Trophoblast cell (in vitro differentiated cells and primary cell): Measurements from ENCODE around the gene LAMB1.
A peak's percentile ranks its signal among the peaks of the same experiment; 100 is the strongest.

ENCODE experiments used
- DNase-seq, 2 donors: peaks; one replicate each; pipeline ENCODE4 v3.0.0-alpha.2; 2016
- H2AFZ ChIP-seq: 2 replicates; pipeline ENCODE4 v1.6.1; 2013; ENCODE audit warnings: low read length, moderate library complexity, mild to moderate bottlenecking; ENCODE audit not compliant: insufficient read depth, poor library complexity
- H2AK5ac ChIP-seq: 2 replicates; pipeline ENCODE4 v1.6.1; 2013; ENCODE audit warnings: mild to moderate bottlenecking, low read length
- H2BK120ac ChIP-seq: 2 replicates; pipeline ENCODE4 v1.6.1; 2013; ENCODE audit warnings: low read length, mild to moderate bottlenecking, moderate library complexity; ENCODE audit not compliant: insufficient read depth, poor library complexity
- H2BK12ac ChIP-seq: 2 replicates; pipeline ENCODE4 v1.6.1; 2013; ENCODE audit warnings: mild to moderate bottlenecking, low read length, moderate library complexity
- H2BK5ac ChIP-seq: 2 replicates; pipeline ENCODE4 v1.6.1; 2013; ENCODE audit warnings: low read length, low read depth, moderate library complexity, mild to moderate bottlenecking; ENCODE audit not compliant: poor library complexity
- H3K14ac ChIP-seq: 2 replicates; pipeline ENCODE4 v1.6.1; 2013; ENCODE audit warnings: mild to moderate bottlenecking, low read length
- H3K18ac ChIP-seq: 2 replicates; pipeline ENCODE4 v1.6.1; 2013; ENCODE audit warnings: mild to moderate bottlenecking, low read length
- H3K23ac ChIP-seq: 2 replicates; pipeline ENCODE4 v1.6.1; 2013; ENCODE audit warnings: low read length
- H3K27ac ChIP-seq: 2 replicates; pipeline ENCODE4 v1.5.1; 2013; ENCODE audit warnings: low read depth, mild to moderate bottlenecking, inconsistent platforms, low read length, moderate library complexity
- H3K27me3 ChIP-seq: 2 replicates; pipeline ENCODE4 v1.6.1; 2013; ENCODE audit warnings: inconsistent platforms, mild to moderate bottlenecking, low read length, moderate library complexity; ENCODE audit not compliant: insufficient read depth
- H3K36me3 ChIP-seq, 2 experiments: 1 replicate in 1 of 2; 2 replicates in 1 of 2; pipeline ENCODE4 v1.6.1; 2013; ENCODE audit warnings: low read length in 2 of 2, mild to moderate bottlenecking in 2 of 2, moderate library complexity in 1 of 2; ENCODE audit not compliant: insufficient read depth in 2 of 2, control insufficient read depth in 1 of 2
- H3K4ac ChIP-seq: 2 replicates; pipeline ENCODE4 v1.6.1; 2013; ENCODE audit warnings: low read depth, mild to moderate bottlenecking, low read length, moderate library complexity
- H3K4me1 ChIP-seq, 2 experiments: 1 replicate in 1 of 2; 2 replicates in 1 of 2; pipeline ENCODE4 v1.6.1; 2013; ENCODE audit warnings: low read length in 2 of 2, mild to moderate bottlenecking in 2 of 2, moderate library complexity in 1 of 2; ENCODE audit not compliant: insufficient read depth in 2 of 2, control insufficient read depth in 1 of 2
- H3K4me2 ChIP-seq: 2 replicates; pipeline ENCODE4 v1.6.1; 2013; ENCODE audit warnings: inconsistent platforms, mild to moderate bottlenecking, low read length, moderate library complexity
- H3K4me3 ChIP-seq: 2 replicates; pipeline ENCODE4 v1.5.1; 2013; ENCODE audit warnings: mild to moderate bottlenecking, low read depth, low read length, inconsistent platforms
- H3K79me1 ChIP-seq: one replicate; pipeline ENCODE4 v1.6.1; 2013; ENCODE audit warnings: low read length
- H3K79me2 ChIP-seq: 2 replicates; pipeline ENCODE4 v1.6.1; 2013; ENCODE audit warnings: low read length, mild to moderate bottlenecking; ENCODE audit not compliant: control insufficient read depth, insufficient read depth, poor library complexity
- H3K9ac ChIP-seq: 2 replicates; pipeline ENCODE4 v1.6.1; 2013; ENCODE audit warnings: mild to moderate bottlenecking, low read length
- H3K9me3 ChIP-seq: 2 replicates; pipeline ENCODE4 v1.6.1; 2013; ENCODE audit warnings: low read depth, mild to moderate bottlenecking, control low read depth, inconsistent platforms, low read length; ENCODE audit not compliant: insufficient read depth
- H4K12ac ChIP-seq: 2 replicates; pipeline ENCODE4 v1.6.1; 2013; ENCODE audit warnings: low read depth, mild to moderate bottlenecking, low read length, moderate library complexity
- H4K8ac ChIP-seq: 2 replicates; pipeline ENCODE4 v1.6.1; 2013; ENCODE audit warnings: low read depth, mild to moderate bottlenecking, low read length, moderate library complexity
- H4K91ac ChIP-seq: one replicate; pipeline ENCODE4 v1.6.1; 2013; ENCODE audit warnings: low read depth, mild to moderate bottlenecking, low read length, moderate library complexity
- WGBS: extraction: QIAGEN DNeasy Blood & Tissue Kit; methylation state at CpG from one replicate; pipeline ENCODE4 v1.1.7; 2013; ENCODE audit warnings: missing lambda C conversion rate; ENCODE audit not compliant: insufficient read length, insufficient coverage; ENCODE audit errors: extremely low coverage; 5-methylcytosine and 5-hydroxymethylcytosine counted together

The LAMB1 gene

DNA sequence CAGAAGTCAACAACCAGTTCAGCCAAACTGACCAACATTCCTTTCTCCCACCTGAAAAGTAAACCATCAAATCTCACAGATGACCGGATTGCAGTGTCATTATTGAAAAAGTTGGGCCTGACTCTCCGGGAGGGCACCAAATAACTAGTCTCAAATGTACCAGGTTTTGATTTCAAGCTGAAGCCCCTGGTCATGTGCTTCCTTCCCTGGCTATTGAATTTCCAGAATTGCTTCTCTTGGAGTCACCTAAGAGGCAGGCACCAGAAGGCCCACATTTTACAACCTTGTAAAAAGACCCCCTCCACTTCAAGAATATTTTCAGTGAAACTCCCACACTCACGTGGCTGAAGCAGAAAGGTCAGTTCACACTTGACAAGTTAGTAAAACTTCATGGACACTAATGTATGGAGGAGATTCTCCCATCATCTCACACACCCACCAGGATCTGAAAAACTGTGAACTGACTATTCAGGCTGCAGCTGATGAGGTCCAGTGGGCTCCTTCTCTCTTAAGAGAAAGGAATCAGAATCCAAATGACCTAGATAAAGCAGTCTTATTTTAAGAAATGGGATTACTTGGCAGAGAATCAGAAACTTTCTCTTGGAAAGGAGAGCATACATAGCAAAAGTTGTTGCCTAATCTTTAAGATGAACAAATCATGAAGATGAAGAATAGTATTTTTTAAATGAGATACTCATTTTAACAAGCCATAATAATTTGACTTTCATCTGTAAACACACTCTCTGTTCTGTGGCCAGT lies 58.4 kb downstream of the LAMB1 start:
- peak overlapping the region; percentile 58 for H3K18ac ChIP-seq
- peaks cover 20% of the 10 kb centered on the region for H3K79me1 ChIP-seq
- H3K27me3 ChIP-seq = no peaks in the 10 kb centered on the region
- no CpG with 5 or more reads among the region's 3 CpGs for WGBS
- no peak overlapping the region for H2BK12ac ChIP-seq
- no peak overlapping the region for H4K12ac ChIP-seq
- H2AK5ac ChIP-seq = no peak overlapping the region
- peaks cover 35 to 69% of the 10 kb centered on the region in 2 experiments for H3K36me3 ChIP-seq
- no peak overlapping the region for H3K14ac ChIP-seq
- no peak overlapping the region for H2BK5ac ChIP-seq
- no peak overlapping the region for H3K4me2 ChIP-seq
- no peak overlapping the region for H3K4me3 ChIP-seq
- H3K4me1 ChIP-seq = peaks cover 19 to 20% of the 10 kb centered on the region in 2 experiments
- H3K79me2 ChIP-seq = peaks cover 4% of the 10 kb centered on the region
- H2AFZ ChIP-seq = no peak overlapping the region
- no peak overlapping the region for H4K91ac ChIP-seq
- no peak overlapping the region for H3K4ac ChIP-seq
- no peak overlapping the region for H2BK120ac ChIP-seq
- no peak overlapping the region for H3K23ac ChIP-seq
- DNase-seq = no peak
- no peak overlapping the region for H4K8ac ChIP-seq
- H3K27ac ChIP-seq = no peak overlapping the region
- no peaks in the 10 kb centered on the region for H3K9me3 ChIP-seq
- H3K9ac ChIP-seq = no peak overlapping the region

DNA sequence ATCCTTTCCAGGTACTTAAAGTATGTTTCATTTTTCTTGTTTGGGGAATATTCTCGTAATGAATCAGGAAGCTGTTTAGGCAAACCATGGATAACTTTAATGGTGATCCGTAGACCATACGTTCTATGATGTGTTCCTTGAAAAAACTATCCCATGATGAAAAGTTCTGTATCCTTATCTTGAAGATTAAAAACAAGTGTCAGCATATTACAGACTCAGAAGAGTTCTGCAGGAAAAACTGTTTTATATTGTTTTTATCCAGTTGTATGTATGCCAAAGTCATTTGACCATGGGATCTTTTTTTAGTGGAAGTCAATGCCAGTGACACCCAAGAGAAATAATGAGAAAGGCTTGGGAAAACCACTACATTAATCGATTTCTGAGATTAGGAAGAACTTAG lies 59.9 kb downstream of the LAMB1 start:
- Histone ChIP-seq H3K4me3 (no peak overlapping the region), H3K36me3 (peaks cover 35 to 74% of the 10 kb centered on the region in 2 experiments), H2BK12ac (no peak overlapping the region), H3K4me2 (no peak overlapping the region), H2AFZ (no peak overlapping the region), H3K4me1 (peaks cover 16 to 18% of the 10 kb centered on the region in 2 experiments), H3K79me2 (peaks cover 4% of the 10 kb centered on the region), H3K27ac (no peak overlapping the region), H3K9me3 (no peaks in the 10 kb centered on the region), H3K27me3 (no peaks in the 10 kb centered on the region), H3K18ac (no peak overlapping the region), H4K8ac (no peak overlapping the region), H4K12ac (no peak overlapping the region), H3K9ac (no peak overlapping the region), H3K4ac (no peak overlapping the region), H3K14ac (no peak overlapping the region), H3K23ac (no peak overlapping the region), H2AK5ac (no peak overlapping the region), H4K91ac (no peak overlapping the region), H2BK120ac (no peak overlapping the region), H3K79me1 (peaks cover 14% of the 10 kb centered on the region), H2BK5ac (no peak overlapping the region)
- WGBS = no CpG with 5 or more reads among the region's 4 CpGs
- no peak for DNase-seq

DNA sequence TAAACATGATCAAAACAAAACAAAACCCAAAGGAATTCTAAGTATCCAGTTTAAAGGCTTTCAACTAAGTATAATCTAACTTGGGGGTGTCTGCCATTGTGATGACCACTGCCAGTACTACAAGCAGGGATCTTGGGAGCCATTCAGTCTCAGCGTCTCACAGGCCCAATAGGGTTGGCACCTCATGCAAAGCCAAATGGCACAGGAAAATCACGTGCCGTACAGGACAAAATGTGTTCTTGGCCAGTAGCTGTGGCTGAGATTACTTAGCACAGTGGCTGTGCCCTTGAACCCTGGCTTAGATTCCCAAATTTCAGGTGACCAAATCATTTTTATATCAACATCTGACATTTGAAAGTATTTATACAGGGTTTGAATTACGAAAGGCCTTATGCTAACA lies 62.0 kb downstream of the LAMB1 start:
- Histone ChIP-seq H2AFZ (no peak overlapping the region), H4K12ac (no peak overlapping the region)
- no CpG with 5 or more reads among the region's 4 CpGs for WGBS

GRCh38 chr7:107939573-107940489 lies 63.1 kb downstream of the LAMB1 start:
- no peaks in the 10 kb centered on the region for H3K27me3 ChIP-seq
- no peak overlapping the region for H2BK120ac ChIP-seq
- no peak overlapping the region for H3K23ac ChIP-seq
- H4K91ac ChIP-seq = no peak overlapping the region
- peaks cover 2% of the 10 kb centered on the region for H3K79me1 ChIP-seq
- no peak overlapping the region for H2BK5ac ChIP-seq
- H2AFZ ChIP-seq = no peak overlapping the region
- H4K12ac ChIP-seq = no peak overlapping the region
- no peak overlapping the region for H3K4ac ChIP-seq
- no peak overlapping the region for H2AK5ac ChIP-seq
- H3K9ac ChIP-seq = no peak overlapping the region
- no peak overlapping the region for H3K4me3 ChIP-seq
- H4K8ac ChIP-seq = no peak overlapping the region
- H3K18ac ChIP-seq = peak overlapping the region; percentile 1
- H3K4me1 ChIP-seq = peaks cover 5 to 7% of the 10 kb centered on the region in 2 experiments
- no CpG with 5 or more reads among the region's 16 CpGs for WGBS
- peaks cover 26 to 64% of the 10 kb centered on the region in 2 experiments for H3K36me3 ChIP-seq
- peaks cover 2% of the 10 kb centered on the region for H3K79me2 ChIP-seq
- peak in 1 of 2 donors; percentile 53 for DNase-seq
- H2BK12ac ChIP-seq = no peak overlapping the region
- H3K9me3 ChIP-seq = no peaks in the 10 kb centered on the region
- H3K14ac ChIP-seq = no peak overlapping the region
- no peak overlapping the region for H3K27ac ChIP-seq
- no peak overlapping the region for H3K4me2 ChIP-seq

More for the DNA sequence above, 62.0 kb downstream of the LAMB1 start:
- no peak overlapping the region for H2AK5ac ChIP-seq
- no peak overlapping the region for H3K4me2 ChIP-seq
- no peak overlapping the region for H3K9ac ChIP-seq
- no peak overlapping the region for H4K8ac ChIP-seq
- no peak overlapping the region for H3K14ac ChIP-seq
- H3K18ac ChIP-seq = no peak overlapping the region
- no peak overlapping the region for H2BK120ac ChIP-seq
- no peak overlapping the region for H3K4me3 ChIP-seq
- H2BK12ac ChIP-seq = no peak overlapping the region
- peaks cover 27 to 66% of the 10 kb centered on the region in 2 experiments for H3K36me3 ChIP-seq
- no peak overlapping the region for H3K27ac ChIP-seq
- peak overlapping the region; percentile 60 for H2BK5ac ChIP-seq
- no peaks in the 10 kb centered on the region for H3K27me3 ChIP-seq
- DNase-seq = no peak
- H3K9me3 ChIP-seq = no peaks in the 10 kb centered on the region
- H3K4ac ChIP-seq = peak overlapping the region; percentile 58
- H3K4me1 ChIP-seq = peaks cover 6 to 7% of the 10 kb centered on the region in 2 experiments
- H3K79me2 ChIP-seq = peaks cover 2% of the 10 kb centered on the region
- H4K91ac ChIP-seq = no peak overlapping the region
- H3K79me1 ChIP-seq = peaks cover 4% of the 10 kb centered on the region
- H3K23ac ChIP-seq = no peak overlapping the region
